K562 (cell line): ENCODE results near the gene GRWD1.

Source experiments
- CHD1 ChIP-seq: fragments of 200-600 bp; sonication (generic); IDR thresholded peaks from one replicate; pipeline ENCODE4 v1.6.1; 2012; ENCODE audit warnings: mild to moderate bottlenecking, moderate library complexity, low read length, inconsistent platforms
- GATA2 ChIP-seq: sonication (generic); formaldehyde crosslinking; IDR thresholded peaks from 2 replicates; pipeline ENCODE4 v1.4.0; 2020; ENCODE audit warnings: mild to moderate bottlenecking, missing genetic modification reagents
- JUN ChIP-seq, 2 experiments: sonication (generic) in 1 of 2; formaldehyde crosslinking in 1 of 2; IDR thresholded peaks; 2 replicates each; pipeline versions ENCODE4 v1.6.1 to v1.8.0; 2012 to 2022; ENCODE audit warnings: borderline replicate concordance in 2 of 2, mild to moderate bottlenecking in 2 of 2, improper control_type of control experiment in 1 of 2, low read depth in 1 of 2, low read length in 1 of 2, missing genetic modification reagents in 1 of 2
- KDM5B ChIP-seq: fragments of 200-600 bp; sonication (generic); IDR thresholded peaks from 2 replicates; pipeline ENCODE4 v1.6.1; 2012; ENCODE audit warnings: low read depth, mild to moderate bottlenecking, moderate library complexity, low read length, control low read depth, inconsistent platforms; ENCODE audit not compliant: insufficient replicate concordance
- SRSF1 ChIP-seq: fragments of 200-400 bp; formaldehyde crosslinking; IDR thresholded peaks from 2 replicates; pipeline ENCODE4 v1.6.1; 2017; ENCODE audit warnings: mild to moderate bottlenecking, low read depth, low read length, moderate library complexity
- TF ChIP-seq, protein P1 (sequence below): sonication (generic); formaldehyde crosslinking; IDR thresholded peaks from 2 replicates; pipeline ENCODE4 v1.9.0; 2022; ENCODE audit warnings: mild to moderate bottlenecking, missing genetic modification reagents
- TF ChIP-seq, protein P2 (sequence below): fragments of 450-650 bp; IDR thresholded peaks from 2 replicates; pipeline ENCODE4 v1.6.1; 2016; ENCODE audit warnings: borderline replicate concordance
- TF ChIP-seq, protein P3 (sequence below): sonication (generic); formaldehyde crosslinking; IDR thresholded peaks from 2 replicates; pipeline ENCODE4 v1.8.1; 2023; ENCODE audit warnings: mild to moderate bottlenecking, missing genetic modification reagents

DNA sequence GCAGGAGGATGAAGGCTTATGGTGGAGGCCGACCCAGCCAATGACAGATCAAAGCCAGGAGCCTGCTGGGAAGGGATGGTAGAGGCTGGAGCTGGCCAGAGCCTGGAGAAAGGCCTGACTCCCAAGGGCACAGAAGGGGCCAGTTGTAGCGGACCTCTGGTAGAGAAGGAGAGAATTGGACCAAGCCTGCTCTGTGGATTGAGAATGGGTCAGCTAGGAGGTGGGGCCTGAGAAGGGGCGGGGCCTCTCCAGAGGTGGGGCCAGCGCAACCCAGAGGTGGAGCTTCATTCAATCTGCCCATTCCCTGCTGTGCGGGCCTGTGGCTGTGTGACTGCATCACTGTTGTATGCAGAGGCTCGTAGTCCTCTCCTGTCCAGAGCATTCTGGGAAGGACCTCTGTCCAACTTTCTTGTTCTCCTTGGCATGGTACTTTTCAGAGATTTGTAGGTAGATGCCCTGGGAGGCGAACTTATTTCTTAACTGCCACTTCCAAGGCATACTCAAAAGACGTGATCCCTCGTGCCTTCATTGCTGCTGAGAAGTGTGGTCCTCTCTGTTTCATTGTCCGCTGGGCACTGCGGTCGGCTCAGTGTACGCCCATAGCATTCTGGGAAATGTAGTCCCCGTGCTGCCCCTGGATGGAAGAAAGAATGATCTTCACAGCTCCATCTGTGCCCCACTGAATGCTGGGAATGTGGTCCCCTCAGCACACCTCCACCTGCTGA lies 45.6 kb upstream of the GRWD1 start:
- TF ChIP-seq, protein P1, sequence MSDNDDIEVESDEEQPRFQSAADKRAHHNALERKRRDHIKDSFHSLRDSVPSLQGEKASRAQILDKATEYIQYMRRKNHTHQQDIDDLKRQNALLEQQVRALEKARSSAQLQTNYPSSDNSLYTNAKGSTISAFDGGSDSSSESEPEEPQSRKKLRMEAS (CRISPR knock-in tag) = 0 out of 2 replicates have a peak, but pooled peaks have one; percentile 9
- TF ChIP-seq GATA2 (no peak), KDM5B (no peak), CHD1 (no peak), JUN (IDR thresholded peaks at IDR 0.05; ENCODE audit: borderline replicate concordance, low read depth, low read length) (no peak), JUN (CRISPR knock-in tag; IDR thresholded peaks at IDR 0.05; ENCODE audit: borderline replicate concordance) (no peak), SRSF1 (no peak)
- TF ChIP-seq, protein P2, sequence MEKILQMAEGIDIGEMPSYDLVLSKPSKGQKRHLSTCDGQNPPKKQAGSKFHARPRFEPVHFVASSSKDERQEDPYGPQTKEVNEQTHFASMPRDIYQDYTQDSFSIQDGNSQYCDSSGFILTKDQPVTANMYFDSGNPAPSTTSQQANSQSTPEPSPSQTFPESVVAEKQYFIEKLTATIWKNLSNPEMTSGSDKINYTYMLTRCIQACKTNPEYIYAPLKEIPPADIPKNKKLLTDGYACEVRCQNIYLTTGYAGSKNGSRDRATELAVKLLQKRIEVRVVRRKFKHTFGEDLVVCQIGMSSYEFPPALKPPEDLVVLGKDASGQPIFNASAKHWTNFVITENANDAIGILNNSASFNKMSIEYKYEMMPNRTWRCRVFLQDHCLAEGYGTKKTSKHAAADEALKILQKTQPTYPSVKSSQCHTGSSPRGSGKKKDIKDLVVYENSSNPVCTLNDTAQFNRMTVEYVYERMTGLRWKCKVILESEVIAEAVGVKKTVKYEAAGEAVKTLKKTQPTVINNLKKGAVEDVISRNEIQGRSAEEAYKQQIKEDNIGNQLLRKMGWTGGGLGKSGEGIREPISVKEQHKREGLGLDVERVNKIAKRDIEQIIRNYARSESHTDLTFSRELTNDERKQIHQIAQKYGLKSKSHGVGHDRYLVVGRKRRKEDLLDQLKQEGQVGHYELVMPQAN = no peak
- TF ChIP-seq, protein P3, sequence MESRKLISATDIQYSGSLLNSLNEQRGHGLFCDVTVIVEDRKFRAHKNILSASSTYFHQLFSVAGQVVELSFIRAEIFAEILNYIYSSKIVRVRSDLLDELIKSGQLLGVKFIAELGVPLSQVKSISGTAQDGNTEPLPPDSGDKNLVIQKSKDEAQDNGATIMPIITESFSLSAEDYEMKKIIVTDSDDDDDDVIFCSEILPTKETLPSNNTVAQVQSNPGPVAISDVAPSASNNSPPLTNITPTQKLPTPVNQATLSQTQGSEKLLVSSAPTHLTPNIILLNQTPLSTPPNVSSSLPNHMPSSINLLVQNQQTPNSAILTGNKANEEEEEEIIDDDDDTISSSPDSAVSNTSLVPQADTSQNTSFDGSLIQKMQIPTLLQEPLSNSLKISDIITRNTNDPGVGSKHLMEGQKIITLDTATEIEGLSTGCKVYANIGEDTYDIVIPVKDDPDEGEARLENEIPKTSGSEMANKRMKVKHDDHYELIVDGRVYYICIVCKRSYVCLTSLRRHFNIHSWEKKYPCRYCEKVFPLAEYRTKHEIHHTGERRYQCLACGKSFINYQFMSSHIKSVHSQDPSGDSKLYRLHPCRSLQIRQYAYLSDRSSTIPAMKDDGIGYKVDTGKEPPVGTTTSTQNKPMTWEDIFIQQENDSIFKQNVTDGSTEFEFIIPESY = no peak
